Keratinocyte (primary cell): ENCODE data around the gene ICAM4. TPM values are rescaled to one million over a fixed set of nuclear protein-coding genes. Genes with fewer than 3 reads are reported as not detected.

ENCODE experiments used
- DNase-seq: peaks from one replicate; pipeline ENCODE4 v3.0.0-alpha.2; 2011; ENCODE audit warnings: low read depth, missing footprints, low spot score
- FAIRE-seq: peaks from 2 replicates; lab custom pipeline; 2011; peaks lifted over from hg19 to GRCh38; lab: Jason Lieb, UNC
- H2AFZ ChIP-seq: 2 replicates; pipeline ENCODE4 v1.6.0; 2012; ENCODE audit warnings: low read length, control low read depth, inconsistent platforms; ENCODE audit not compliant: control insufficient read depth
- H3K27ac ChIP-seq: 2 replicates; pipeline ENCODE4 v1.5.1; 2011; ENCODE audit warnings: low read length; ENCODE audit not compliant: control insufficient read depth, insufficient read depth
- H3K27me3 ChIP-seq: 3 replicates; pipeline ENCODE4 v1.6.0; 2011; ENCODE audit warnings: low read length; ENCODE audit not compliant: control insufficient read depth, insufficient read depth; ENCODE audit errors: extremely low read depth
- H3K36me3 ChIP-seq, 2 experiments: 2 replicates in 1 of 2; 3 replicates in 1 of 2; pipeline ENCODE4 v1.5.1; 2011; ENCODE audit warnings: low read length in 2 of 2, mild to moderate bottlenecking in 1 of 2; ENCODE audit not compliant: control insufficient read depth in 2 of 2, insufficient read depth in 2 of 2; ENCODE audit errors: extremely low read depth in 1 of 2
- H3K4me1 ChIP-seq: 3 replicates; pipeline ENCODE4 v1.5.1; 2011; ENCODE audit warnings: low read length; ENCODE audit not compliant: control insufficient read depth, insufficient read depth; ENCODE audit errors: extremely low read depth
- H3K4me2 ChIP-seq: 3 replicates; pipeline ENCODE4 v1.6.0; 2011; ENCODE audit warnings: low read depth, low read length; ENCODE audit not compliant: control insufficient read depth, insufficient read depth; ENCODE audit errors: extremely low read depth
- H3K4me3 ChIP-seq, 3 experiments: fragments of 200-600 bp in 1 of 3; sonication (generic) in 1 of 3; 2 replicates in 2 of 3; 3 replicates in 1 of 3; pipeline ENCODE4 v1.5.1; 2011 to 2016; ENCODE audit warnings: low read length in 3 of 3, mild to moderate bottlenecking in 3 of 3, control low read depth in 2 of 3, inconsistent platforms in 1 of 3, low read depth in 1 of 3, mixed read lengths in 1 of 3, mixed run types in 1 of 3, moderate library complexity in 1 of 3; ENCODE audit not compliant: control insufficient read depth in 2 of 3, insufficient read depth in 2 of 3; ENCODE audit errors: extremely low read depth in 1 of 3
- H3K79me2 ChIP-seq: 2 replicates; pipeline ENCODE4 v1.6.0; 2012; ENCODE audit warnings: low read length; ENCODE audit not compliant: control insufficient read depth, insufficient read depth
- H3K9ac ChIP-seq: 3 replicates; pipeline ENCODE4 v1.6.0; 2011; ENCODE audit warnings: low read length; ENCODE audit not compliant: control insufficient read depth, insufficient read depth; ENCODE audit errors: extremely low read depth
- H3K9me1 ChIP-seq: 3 replicates; pipeline ENCODE4 v1.6.0; 2011; ENCODE audit warnings: low read length; ENCODE audit not compliant: control insufficient read depth, insufficient read depth; ENCODE audit errors: extremely low read depth
- H3K9me3 ChIP-seq: 2 replicates; pipeline ENCODE4 v1.5.1; 2012; ENCODE audit warnings: low read depth, low read length; ENCODE audit not compliant: control insufficient read depth
- H4K20me1 ChIP-seq: 3 replicates; pipeline ENCODE4 v1.6.0; 2011; ENCODE audit warnings: low read length; ENCODE audit not compliant: control insufficient read depth, insufficient read depth; ENCODE audit errors: extremely low read depth
- CTCF ChIP-seq, 3 experiments: IDR thresholded peaks in 1 of 3; conservative IDR thresholded peaks in 1 of 3; optimal IDR thresholded peaks in 1 of 3; 2 replicates in 2 of 3; 3 replicates in 1 of 3; pipeline versions ENCODE3 to v1.5.1; 2011; ENCODE audit warnings: low read length in 3 of 3, mild to moderate bottlenecking in 3 of 3, moderate library complexity in 2 of 3, control low read depth in 1 of 3, inconsistent platforms in 1 of 3; ENCODE audit not compliant: insufficient read depth in 2 of 3; ENCODE audit errors: extremely low read depth in 1 of 3
- EZH2 ChIP-seq: IDR thresholded peaks from one replicate; pipeline ENCODE4 v1.6.1; 2012; ENCODE audit warnings: inconsistent platforms, mild to moderate bottlenecking, low read length, moderate library complexity
- dilution Hi-C: fragments of 300-500 bp; cut with MboI; formaldehyde crosslinking; loops from one replicate; pipeline ENCODE4 v1.7.0; 2020; ENCODE audit warnings: low sequenced_read_pairs; ENCODE audit not compliant: extremely low pct_ligation_motif_present
- polyA plus RNA-seq, 5 experiments: library from polyadenylated mRNA; depleted of rRNA in 3 of 5; stranded (reverse) in 3 of 5; stranded (forward) in 1 of 5; unstranded in 1 of 5; fragments of >200 nt; gene quantifications; 1 replicate in 1 of 5; 2 replicates in 3 of 5; 3 replicates in 1 of 5; pipeline versions ENCODE4 v1.2.1 to v1.2.3, GENCODE V29; 2011 to 2012; ENCODE audit warnings: missing spikeins in 2 of 5, low read depth in 1 of 5, low replicate concordance in 1 of 5

ICAM4 gene
- polyA plus RNA-seq, 1 donor (not counting 4 experiments of a cell fraction or from before 2014, with no cell fraction given): 0.25 TPM

- Histone ChIP-seq H3K4me3 (no peak overlapping the region), H3K9me3 (no peaks in the 10 kb centered on the region), H2AFZ (no peak overlapping the region), H3K36me3 (no peaks in the 10 kb centered on the region), H3K9ac (no peak overlapping the region), H3K27ac (no peak overlapping the region), H3K4me2 (no peak overlapping the region), H3K9me1 (no peaks in the 10 kb centered on the region), H3K27me3 (peaks cover 20% of the 10 kb centered on the region), H4K20me1 (no peaks in the 10 kb centered on the region), H3K79me2 (no peaks in the 10 kb centered on the region), H3K4me1 (peaks cover 33% of the 10 kb centered on the region)
- no peak for DNase-seq
- FAIRE-seq: no peak
- dilution Hi-C loops: no loop called here
- TF ChIP-seq EZH2 (no peak), CTCF (optimal IDR thresholded peaks at IDR 0.05 in 1 of 3, IDR thresholded peaks at IDR 0.05 in 1 of 3, conservative IDR thresholded peaks at IDR 0.05 in 1 of 3; ENCODE audit: extremely low read depth in 1 of 3, insufficient read depth in 2 of 3, low read length in 3 of 3) (no peak)
These were observed 1.8 kb upstream of the ICAM4 start for GRCh38 chr19:10284960-10285278.

- no peaks in the 10 kb centered on the region for H4K20me1 ChIP-seq
These were observed 1.4 kb upstream of the ICAM4 start for GRCh38 chr19:10285393-10285792.

More at GRCh38 chr19:10285393-10285792, 1.4 kb upstream of the ICAM4 start:
- FAIRE-seq: no peak
- Histone ChIP-seq H3K9ac (no peak overlapping the region), H3K9me3 (no peaks in the 10 kb centered on the region), H3K4me3 (no peak overlapping the region), H2AFZ (no peak overlapping the region), H3K36me3 (no peaks in the 10 kb centered on the region), H3K4me2 (no peak overlapping the region), H3K27ac (no peak overlapping the region), H3K79me2 (no peaks in the 10 kb centered on the region), H3K9me1 (no peaks in the 10 kb centered on the region), H3K4me1 (peaks cover 38% of the 10 kb centered on the region), H3K27me3 (peaks cover 25% of the 10 kb centered on the region)
- TF ChIP-seq CTCF (optimal IDR thresholded peaks at IDR 0.05 in 1 of 3, IDR thresholded peaks at IDR 0.05 in 1 of 3, conservative IDR thresholded peaks at IDR 0.05 in 1 of 3; ENCODE audit: extremely low read depth in 1 of 3, insufficient read depth in 2 of 3, low read length in 3 of 3) (no peak), EZH2 (no peak)
- DNase-seq: no peak
- dilution Hi-C loops: no loop called here
